ENCODE measurements around the gene PGR. TPM values are rescaled to one million over a fixed set of nuclear protein-coding genes. Genes with fewer than 3 reads are reported as not detected.
A peak's percentile ranks its signal among the peaks of the same experiment; 100 is the strongest.
"Not testable (repeated sequence)": the region's sequence is repeated elsewhere in the genome, so short reads cannot be mapped to it uniquely, and the experiment has no call there.

The PGR gene
- total and polyA plus RNA-seq, 2 of the 8 experiments (the other 6 are each of a cell fraction or from before 2014, with no cell fraction given): 0.03 to 0.35 TPM

GRCh38 chr11:101014600-101015285 is 114.9 kb downstream of the PGR start:
- Histone ChIP-seq H3K23me2 (ENCODE audit: low read depth, low read length) (no peaks in the 10 kb centered on the region), H3K27me3 (replicated peaks in 1 of 4; ENCODE audit: control insufficient read depth in 3 of 4, extremely low read depth in 1 of 4, insufficient read depth in 3 of 4, low read length in 3 of 4) (no peaks in the 10 kb centered on the region), H3K27ac (ENCODE audit: low read depth, low read length) (no peak overlapping the region), H2BK12ac (ENCODE audit: low read depth, low read length) (no peak overlapping the region), H3K18ac (ENCODE audit: extremely low read depth, low read length) (no peak overlapping the region), H3K9ac (replicated peaks in 1 of 4; ENCODE audit: extremely low read depth in 1 of 4, low read depth in 3 of 4, low read length in 3 of 4) (no peak overlapping the region), H3K23ac (ENCODE audit: insufficient read length) (no peak overlapping the region), H2BK120ac (replicated peaks; ENCODE audit: low read depth, low read length) (no peak overlapping the region), H3K36me3 (ENCODE audit: control insufficient read depth in 2 of 4, insufficient read depth in 4 of 4, low read length in 3 of 4) (no peaks in the 10 kb centered on the region), H2BK20ac (ENCODE audit: low read length) (no peak overlapping the region), H3K4me1 (replicated peaks in 1 of 4; ENCODE audit: control insufficient read depth in 3 of 4, insufficient read depth in 4 of 4, low read length in 3 of 4) (no peaks in the 10 kb centered on the region), H2AK5ac (ENCODE audit: low read depth, low read length) (no peak overlapping the region), H2BK5ac (ENCODE audit: low read depth, low read length) (no peak overlapping the region), H3K4me2 (ENCODE audit: insufficient read depth in 1 of 2, low read depth in 2 of 2, low read length in 2 of 2) (no peak overlapping the region), H3K56ac (replicated peaks; ENCODE audit: insufficient read length, low read depth, low read length) (no peak overlapping the region), H2BK15ac (ENCODE audit: low read length) (no peak overlapping the region), H4K8ac (ENCODE audit: extremely low read depth, insufficient read depth, low read length) (no peak overlapping the region), H4K91ac (replicated peaks; ENCODE audit: insufficient read length, low read length) (no peak overlapping the region), H3K4me3 (ENCODE audit: extremely low read depth in 1 of 4, insufficient read depth in 2 of 4, low read depth in 3 of 4, low read length in 4 of 4) (no peak overlapping the region), H4K20me1 (replicated peaks in 1 of 2; ENCODE audit: control insufficient read depth in 1 of 2, insufficient read depth in 2 of 2, low read length in 2 of 2) (no peaks in the 10 kb centered on the region), H3K9me3 (ENCODE audit: insufficient read depth in 2 of 2, low read depth in 1 of 2, low read length in 1 of 2) (no peaks in the 10 kb centered on the region), H3K4ac (replicated peaks; ENCODE audit: insufficient read length, low read depth, low read length) (no peak overlapping the region), H2AFZ (ENCODE audit: low read length) (no peak overlapping the region), H3K79me1 (ENCODE audit: low read depth, low read length) (no peaks in the 10 kb centered on the region), H4K5ac (ENCODE audit: insufficient read length, low read depth, low read length) (no peak overlapping the region), H3K14ac (ENCODE audit: insufficient read length) (no peak overlapping the region), H3K79me2 (ENCODE audit: control insufficient read depth in 1 of 2, insufficient read depth in 2 of 2, low read length in 2 of 2) (no peaks in the 10 kb centered on the region)
- POLR2A ChIA-PET (ENCODE audit: partially characterized antibody): no interaction called here
- no peak for TF ChIP-seq EGR1 (IDR thresholded peaks at IDR 0.05; ENCODE audit: borderline replicate concordance, low read depth, low read length)
- TF ChIP-seq SRF (IDR thresholded peaks at IDR 0.05; ENCODE audit: low read depth, low read length): peak; percentile 70
- no peak for FAIRE-seq
- DNase-seq (ENCODE audit: low read depth in 1 of 2, low spot score in 2 of 2): no peak
- CTCF ChIA-PET (ENCODE audit: partially characterized antibody): no interaction called here

- H3K79me1 ChIP-seq (ENCODE audit: low read depth, low read length); CTCF ChIA-PET (ENCODE audit: partially characterized antibody); H3K27me3 ChIP-seq (replicated peaks in 1 of 4; ENCODE audit: control insufficient read depth in 3 of 4, extremely low read depth in 1 of 4, insufficient read depth in 3 of 4, low read length in 3 of 4); H3K4me2 ChIP-seq (ENCODE audit: insufficient read depth in 1 of 2, low read depth in 2 of 2, low read length in 2 of 2); H2BK12ac ChIP-seq (ENCODE audit: low read depth, low read length); H3K27ac ChIP-seq (ENCODE audit: low read depth, low read length); H3K79me2 ChIP-seq (ENCODE audit: control insufficient read depth in 1 of 2, insufficient read depth in 2 of 2, low read length in 2 of 2); H2AFZ ChIP-seq (ENCODE audit: low read length); H2AK5ac ChIP-seq (ENCODE audit: low read depth, low read length); H2BK20ac ChIP-seq (ENCODE audit: low read length); H3K4me1 ChIP-seq (replicated peaks in 1 of 4; ENCODE audit: control insufficient read depth in 3 of 4, insufficient read depth in 4 of 4, low read length in 3 of 4); H4K91ac ChIP-seq (replicated peaks; ENCODE audit: insufficient read length, low read length); H2BK15ac ChIP-seq (ENCODE audit: low read length); H3K4me3 ChIP-seq (ENCODE audit: extremely low read depth in 1 of 4, insufficient read depth in 2 of 4, low read depth in 3 of 4, low read length in 4 of 4); H3K14ac ChIP-seq (ENCODE audit: insufficient read length); H3K36me3 ChIP-seq (ENCODE audit: control insufficient read depth in 2 of 4, insufficient read depth in 4 of 4, low read length in 3 of 4); H3K4ac ChIP-seq (replicated peaks; ENCODE audit: insufficient read length, low read depth, low read length); H3K18ac ChIP-seq (ENCODE audit: extremely low read depth, low read length); H3K9ac ChIP-seq (replicated peaks in 1 of 4; ENCODE audit: extremely low read depth in 1 of 4, low read depth in 3 of 4, low read length in 3 of 4); H3K23ac ChIP-seq (ENCODE audit: insufficient read length); H4K8ac ChIP-seq (ENCODE audit: extremely low read depth, insufficient read depth, low read length); DNase-seq (ENCODE audit: low read depth in 1 of 2, low spot score in 2 of 2); H2BK120ac ChIP-seq (replicated peaks; ENCODE audit: low read depth, low read length); H4K5ac ChIP-seq (ENCODE audit: insufficient read length, low read depth, low read length); H4K20me1 ChIP-seq (replicated peaks in 1 of 2; ENCODE audit: control insufficient read depth in 1 of 2, insufficient read depth in 2 of 2, low read length in 2 of 2); POLR2A ChIA-PET (ENCODE audit: partially characterized antibody); H3K23me2 ChIP-seq (ENCODE audit: low read depth, low read length); H3K56ac ChIP-seq (replicated peaks; ENCODE audit: insufficient read length, low read depth, low read length); H2BK5ac ChIP-seq (ENCODE audit: low read depth, low read length); FAIRE-seq; H3K9me3 ChIP-seq (ENCODE audit: insufficient read depth in 2 of 2, low read depth in 1 of 2, low read length in 1 of 2): not testable (repeated sequence)
Observed at GRCh38 chr11:101013702-101014101, 115.9 kb downstream of the PGR start.
